ENCODE results near the gene SPATS2. TPM values are rescaled to one million over a fixed set of nuclear protein-coding genes. Genes with fewer than 3 reads are reported as not detected.

Gene SPATS2
- total RNA-seq, 1 donor from 2014 or later = 5.9 TPM

DNA sequence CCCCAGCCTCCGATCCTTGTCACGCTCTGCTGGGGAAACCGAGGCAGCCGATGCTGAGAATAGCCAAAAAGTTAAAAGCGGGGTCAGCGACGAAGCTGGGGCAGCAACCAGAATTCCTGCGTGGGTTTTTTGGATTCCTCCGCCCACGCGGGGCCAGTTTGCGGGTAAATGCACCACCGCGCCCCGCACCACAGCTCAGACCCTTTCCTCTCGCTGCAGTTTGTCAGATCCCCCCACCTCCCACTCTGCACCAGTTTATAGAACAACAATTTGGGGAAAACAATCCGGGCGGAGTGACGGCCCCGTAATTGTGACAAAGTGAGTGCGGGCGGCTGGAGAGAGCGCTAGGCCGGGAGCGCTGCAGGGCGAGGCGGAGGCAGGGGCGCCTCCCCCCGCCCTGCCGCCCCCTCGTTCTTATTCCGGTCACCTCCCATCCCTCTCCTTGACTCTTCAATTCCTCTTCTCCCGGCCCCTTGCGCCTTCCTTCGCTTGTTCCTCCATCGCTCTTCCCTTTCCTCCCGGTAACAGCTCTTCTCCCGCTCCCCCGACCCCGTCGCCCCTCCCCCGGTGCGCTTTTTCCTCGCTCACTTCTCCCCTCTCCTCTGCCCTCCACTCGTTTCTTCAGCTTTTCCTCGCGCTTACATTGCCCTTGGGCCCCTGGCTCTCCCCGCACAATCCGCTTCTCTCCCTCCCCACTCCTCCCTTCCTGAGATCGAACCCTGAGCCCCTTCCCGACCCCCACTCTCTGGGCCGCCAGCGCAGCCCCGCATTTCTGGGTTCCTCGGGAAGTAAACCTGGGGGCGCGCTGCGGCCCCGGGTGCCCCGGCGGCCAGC is 21.2 kb upstream of the SPATS2 start:
- intact Hi-C loops (cut with micrococcal nuclease) = no loop called here
- no peak for DNase-seq
- peak overlapping the region; percentile 63 for H3K4me3 ChIP-seq
- H3K27me3 ChIP-seq (ENCODE audit: low read depth) = peaks cover 100% of the 10 kb centered on the region
- peaks cover 61% of the 10 kb centered on the region for H3K4me1 ChIP-seq
- no peak overlapping the region for H3K27ac ChIP-seq (replicated peaks)
- no peaks in the 10 kb centered on the region for H3K9me3 ChIP-seq (replicated peaks)
- TF ChIP-seq, protein P1, sequence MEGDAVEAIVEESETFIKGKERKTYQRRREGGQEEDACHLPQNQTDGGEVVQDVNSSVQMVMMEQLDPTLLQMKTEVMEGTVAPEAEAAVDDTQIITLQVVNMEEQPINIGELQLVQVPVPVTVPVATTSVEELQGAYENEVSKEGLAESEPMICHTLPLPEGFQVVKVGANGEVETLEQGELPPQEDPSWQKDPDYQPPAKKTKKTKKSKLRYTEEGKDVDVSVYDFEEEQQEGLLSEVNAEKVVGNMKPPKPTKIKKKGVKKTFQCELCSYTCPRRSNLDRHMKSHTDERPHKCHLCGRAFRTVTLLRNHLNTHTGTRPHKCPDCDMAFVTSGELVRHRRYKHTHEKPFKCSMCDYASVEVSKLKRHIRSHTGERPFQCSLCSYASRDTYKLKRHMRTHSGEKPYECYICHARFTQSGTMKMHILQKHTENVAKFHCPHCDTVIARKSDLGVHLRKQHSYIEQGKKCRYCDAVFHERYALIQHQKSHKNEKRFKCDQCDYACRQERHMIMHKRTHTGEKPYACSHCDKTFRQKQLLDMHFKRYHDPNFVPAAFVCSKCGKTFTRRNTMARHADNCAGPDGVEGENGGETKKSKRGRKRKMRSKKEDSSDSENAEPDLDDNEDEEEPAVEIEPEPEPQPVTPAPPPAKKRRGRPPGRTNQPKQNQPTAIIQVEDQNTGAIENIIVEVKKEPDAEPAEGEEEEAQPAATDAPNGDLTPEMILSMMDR (IDR thresholded peaks at IDR 0.05; ENCODE audit: borderline replicate concordance) = no peak
- no peaks in the 10 kb centered on the region for H3K36me3 ChIP-seq

DNA sequence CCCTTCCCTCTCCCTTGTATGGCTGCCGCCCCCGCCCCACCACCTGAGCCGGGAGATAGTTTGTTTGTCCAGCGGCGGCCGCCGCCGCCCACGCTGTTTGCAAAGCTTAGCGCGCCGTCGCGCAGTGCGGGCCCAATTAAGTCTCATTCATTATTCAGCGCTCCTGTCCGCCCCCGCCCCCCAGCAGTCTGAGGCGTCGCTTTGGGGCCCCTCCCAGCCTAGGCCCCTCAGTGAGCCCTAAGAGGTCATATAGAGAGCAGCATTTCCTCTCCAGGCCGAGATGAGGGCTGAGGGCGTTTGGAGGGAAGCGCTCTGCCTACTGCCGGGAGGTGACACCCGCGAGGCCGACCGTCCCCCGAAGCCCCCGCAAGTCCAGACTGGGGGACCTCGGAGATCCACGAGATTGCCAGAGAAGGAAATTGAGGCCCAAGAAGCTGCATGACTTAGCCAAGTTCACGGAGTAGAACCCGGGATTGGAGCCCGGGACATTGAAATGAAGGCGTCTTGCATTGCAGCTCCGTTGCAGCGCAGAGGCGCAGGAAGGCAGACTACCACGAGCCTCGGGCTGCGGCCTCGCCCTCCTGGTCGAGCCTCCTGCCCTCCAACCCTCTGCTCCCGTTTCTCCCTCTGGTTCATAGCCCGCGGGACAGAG is 20.5 kb upstream of the SPATS2 start, which contains the start of gene DNAJC22:
DNAJC22 (plus strand) TSS at position 230 of the 652 bp plus-strand sequence. CDS start 1,985 bp downstream, outside the sequence.
- TF ChIP-seq, protein P1 (IDR thresholded peaks at IDR 0.05; ENCODE audit: borderline replicate concordance) = no peak
- intact Hi-C loops (cut with micrococcal nuclease) = no loop called here
- Histone ChIP-seq H3K36me3 (no peaks in the 10 kb centered on the region), H3K27me3 (ENCODE audit: low read depth) (peaks cover 100% of the 10 kb centered on the region), H3K27ac (replicated peaks) (no peak within 1 kb of the TSS), H3K9me3 (replicated peaks) (no peaks in the 10 kb centered on the region), H3K4me1 (peaks cover 60% of the 10 kb centered on the region), H3K4me3 (peak within 1 kb of the TSS; percentile 63)
- no peak for DNase-seq

DNA sequence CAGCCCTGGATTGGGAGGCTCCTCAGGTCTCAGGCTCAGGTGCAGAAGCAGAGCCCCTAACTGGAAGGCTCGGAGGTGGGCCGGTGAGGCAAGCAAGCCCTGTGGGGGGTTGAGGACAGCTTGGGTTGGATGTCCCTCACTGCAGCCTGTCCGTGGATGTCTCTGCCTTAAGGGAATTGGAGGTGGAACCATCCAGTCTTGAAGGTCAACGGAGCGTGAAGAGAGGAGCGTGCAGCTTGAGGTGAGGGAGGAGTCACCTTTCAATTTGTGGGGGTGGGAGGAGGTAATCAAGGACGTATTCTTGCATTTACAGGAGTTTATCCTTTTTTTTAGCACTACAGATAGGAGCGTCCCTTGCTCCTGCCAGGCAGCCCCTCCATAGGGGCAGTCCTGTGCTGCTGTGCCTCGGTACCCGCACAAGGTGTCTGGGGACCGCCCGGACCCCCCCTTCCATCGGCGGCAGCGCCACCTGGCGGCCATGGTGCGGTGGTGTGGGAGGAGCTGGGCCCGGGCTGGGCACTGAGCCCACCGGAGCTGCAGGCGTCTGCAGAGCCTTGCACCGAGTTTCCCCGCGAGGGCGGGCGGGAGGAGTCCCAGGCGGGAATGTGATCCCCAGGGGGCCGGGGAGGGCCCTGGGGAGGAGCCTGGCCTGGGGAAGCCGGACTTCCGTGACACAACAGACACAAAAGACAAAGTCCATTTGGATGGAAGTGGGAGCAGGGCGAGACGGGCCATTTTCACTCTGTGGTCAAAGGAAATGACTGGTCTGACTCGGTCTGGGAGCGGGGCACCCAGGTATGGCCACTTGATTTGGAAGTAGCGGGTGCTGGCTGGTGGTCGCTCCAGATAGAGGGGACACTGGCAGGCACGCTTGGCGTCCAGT is 19.7 kb upstream of the SPATS2 start:
- TF ChIP-seq, protein P1 (IDR thresholded peaks at IDR 0.05; ENCODE audit: borderline replicate concordance) = peak; percentile 98
- H3K27ac ChIP-seq (replicated peaks) = no peak overlapping the region
- peak overlapping the region; percentile 63 for H3K4me3 ChIP-seq
- intact Hi-C loops (cut with micrococcal nuclease) = no loop called here
- DNase-seq = peak; percentile 69
- no peaks in the 10 kb centered on the region for H3K9me3 ChIP-seq (replicated peaks)
- H3K36me3 ChIP-seq = no peaks in the 10 kb centered on the region
- peaks cover 100% of the 10 kb centered on the region for H3K27me3 ChIP-seq (ENCODE audit: low read depth)
- H3K4me1 ChIP-seq = peaks cover 52% of the 10 kb centered on the region

DNA sequence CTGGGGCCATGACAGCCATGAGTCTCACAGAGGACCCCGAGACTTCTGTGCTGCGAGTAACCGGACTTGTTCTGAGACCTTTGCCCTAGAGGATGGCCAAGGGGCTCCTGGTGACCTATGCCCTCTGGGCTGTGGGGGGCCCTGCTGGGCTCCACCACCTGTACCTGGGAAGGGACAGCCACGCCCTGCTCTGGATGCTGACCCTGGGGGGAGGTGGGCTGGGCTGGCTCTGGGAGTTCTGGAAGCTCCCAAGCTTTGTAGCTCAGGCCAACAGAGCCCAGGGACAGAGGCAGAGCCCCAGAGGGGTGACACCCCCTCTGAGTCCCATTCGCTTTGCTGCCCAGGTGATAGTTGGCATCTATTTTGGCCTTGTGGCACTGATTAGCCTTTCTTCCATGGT is 18.5 kb upstream of the SPATS2 start:
- Histone ChIP-seq H3K4me1 (peaks cover 40% of the 10 kb centered on the region), H3K27me3 (ENCODE audit: low read depth) (peaks cover 100% of the 10 kb centered on the region), H3K9me3 (replicated peaks) (no peaks in the 10 kb centered on the region), H3K36me3 (no peaks in the 10 kb centered on the region), H3K27ac (replicated peaks) (no peak overlapping the region), H3K4me3 (no peak overlapping the region)
- DNase-seq = no peak
- TF ChIP-seq, protein P1 (IDR thresholded peaks at IDR 0.05; ENCODE audit: borderline replicate concordance) = no peak
- intact Hi-C loops (cut with micrococcal nuclease) = no loop called here

DNA sequence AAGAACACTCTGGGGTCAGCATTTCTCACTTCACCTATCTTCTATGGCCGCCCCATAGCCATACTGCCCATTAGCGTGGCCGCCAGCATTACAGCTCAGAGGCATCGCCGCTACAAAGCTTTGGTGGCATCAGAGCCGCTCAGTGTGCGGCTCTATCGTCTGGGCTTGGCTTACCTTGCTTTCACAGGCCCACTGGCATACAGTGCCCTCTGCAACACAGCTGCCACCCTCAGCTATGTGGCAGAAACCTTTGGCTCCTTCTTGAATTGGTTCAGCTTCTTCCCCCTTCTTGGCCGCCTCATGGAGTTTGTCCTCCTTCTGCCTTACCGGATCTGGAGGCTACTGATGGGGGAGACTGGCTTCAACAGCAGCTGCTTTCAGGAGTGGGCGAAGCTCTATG is 18.0 kb upstream of the SPATS2 start:
- peaks cover 99% of the 10 kb centered on the region for H3K27me3 ChIP-seq (ENCODE audit: low read depth)
- no peak overlapping the region for H3K4me3 ChIP-seq
- intact Hi-C loops (cut with micrococcal nuclease) = no loop called here
- H3K36me3 ChIP-seq = no peaks in the 10 kb centered on the region
- no peak for DNase-seq
- H3K4me1 ChIP-seq = peaks cover 38% of the 10 kb centered on the region
- TF ChIP-seq, protein P1 (IDR thresholded peaks at IDR 0.05; ENCODE audit: borderline replicate concordance) = no peak
- no peak overlapping the region for H3K27ac ChIP-seq (replicated peaks)
- no peaks in the 10 kb centered on the region for H3K9me3 ChIP-seq (replicated peaks)
